ENCODE results near the gene ZNF414. TPM values are rescaled to one million over a fixed set of nuclear protein-coding genes. Genes with fewer than 3 reads are reported as not detected.

The ZNF414 gene
- total RNA-seq, 1 experiment from 2014 or later = 26.7 TPM

DNA sequence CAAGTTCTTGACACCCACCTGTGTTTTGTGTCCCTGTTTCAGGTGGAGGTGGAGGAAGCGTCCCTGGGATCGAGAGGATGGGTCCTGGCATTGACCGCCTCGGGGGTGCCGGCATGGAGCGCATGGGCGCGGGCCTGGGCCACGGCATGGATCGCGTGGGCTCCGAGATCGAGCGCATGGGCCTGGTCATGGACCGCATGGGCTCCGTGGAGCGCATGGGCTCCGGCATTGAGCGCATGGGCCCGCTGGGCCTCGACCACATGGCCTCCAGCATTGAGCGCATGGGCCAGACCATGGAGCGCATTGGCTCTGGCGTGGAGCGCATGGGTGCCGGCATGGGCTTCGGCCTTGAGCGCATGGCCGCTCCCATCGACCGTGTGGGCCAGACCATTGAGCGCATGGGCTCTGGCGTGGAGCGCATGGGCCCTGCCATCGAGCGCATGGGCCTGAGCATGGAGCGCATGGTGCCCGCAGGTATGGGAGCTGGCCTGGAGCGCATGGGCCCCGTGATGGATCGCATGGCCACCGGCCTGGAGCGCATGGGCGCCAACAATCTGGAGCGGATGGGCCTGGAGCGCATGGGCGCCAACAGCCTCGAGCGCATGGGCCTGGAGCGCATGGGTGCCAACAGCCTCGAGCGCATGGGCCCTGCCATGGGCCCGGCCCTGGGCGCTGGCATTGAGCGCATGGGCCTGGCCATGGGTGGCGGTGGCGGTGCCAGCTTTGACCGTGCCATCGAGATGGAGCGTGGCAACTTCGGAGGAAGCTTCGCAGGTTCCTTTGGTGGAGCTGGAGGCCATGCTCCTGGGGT lies 28.2 kb downstream of the ZNF414 start:
- no peak for DNase-seq (ENCODE audit: low spot score)
- intact Hi-C loops (cut with micrococcal nuclease; ENCODE audit: unreplicated experiment) = no loop called here
- BruUV-seq (replicated peaks) = TSS peak; percentile 87
- no peaks in the 10 kb centered on the region for H3K27me3 ChIP-seq (replicated peaks; ENCODE audit: insufficient read depth, low read depth, low read length, poor library complexity)
- TF ChIP-seq, protein P1, sequence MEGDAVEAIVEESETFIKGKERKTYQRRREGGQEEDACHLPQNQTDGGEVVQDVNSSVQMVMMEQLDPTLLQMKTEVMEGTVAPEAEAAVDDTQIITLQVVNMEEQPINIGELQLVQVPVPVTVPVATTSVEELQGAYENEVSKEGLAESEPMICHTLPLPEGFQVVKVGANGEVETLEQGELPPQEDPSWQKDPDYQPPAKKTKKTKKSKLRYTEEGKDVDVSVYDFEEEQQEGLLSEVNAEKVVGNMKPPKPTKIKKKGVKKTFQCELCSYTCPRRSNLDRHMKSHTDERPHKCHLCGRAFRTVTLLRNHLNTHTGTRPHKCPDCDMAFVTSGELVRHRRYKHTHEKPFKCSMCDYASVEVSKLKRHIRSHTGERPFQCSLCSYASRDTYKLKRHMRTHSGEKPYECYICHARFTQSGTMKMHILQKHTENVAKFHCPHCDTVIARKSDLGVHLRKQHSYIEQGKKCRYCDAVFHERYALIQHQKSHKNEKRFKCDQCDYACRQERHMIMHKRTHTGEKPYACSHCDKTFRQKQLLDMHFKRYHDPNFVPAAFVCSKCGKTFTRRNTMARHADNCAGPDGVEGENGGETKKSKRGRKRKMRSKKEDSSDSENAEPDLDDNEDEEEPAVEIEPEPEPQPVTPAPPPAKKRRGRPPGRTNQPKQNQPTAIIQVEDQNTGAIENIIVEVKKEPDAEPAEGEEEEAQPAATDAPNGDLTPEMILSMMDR (conservative IDR thresholded peaks at IDR 0.05; ENCODE audit: low read depth, low read length) = no peak
- no peak for TF ChIP-seq EZH2 (IDR thresholded peaks at IDR 0.05; ENCODE audit: borderline replicate concordance, low read depth, low read length, poor library complexity, severe bottlenecking)
- peaks cover 74% of the 10 kb centered on the region for H3K36me3 ChIP-seq (ENCODE audit: insufficient read depth, low read length, poor library complexity, severe bottlenecking)
- POLR2A ChIA-PET (ENCODE audit: low non-redundant PET) = no interaction called here
- CTCF ChIA-PET = no interaction called here
- no peak overlapping the region for H3K27ac ChIP-seq (ENCODE audit: low read depth, low read length, poor library complexity, severe bottlenecking)
- no peaks in the 10 kb centered on the region for H3K4me1 ChIP-seq (ENCODE audit: insufficient read depth, low read length, poor library complexity, severe bottlenecking)
- H3K4me3 ChIP-seq (ENCODE audit: low read depth, low read length, poor library complexity, severe bottlenecking) = no peak overlapping the region
- H3K9me3 ChIP-seq (ENCODE audit: low read depth, low read length, poor library complexity, severe bottlenecking) = no peaks in the 10 kb centered on the region

DNA sequence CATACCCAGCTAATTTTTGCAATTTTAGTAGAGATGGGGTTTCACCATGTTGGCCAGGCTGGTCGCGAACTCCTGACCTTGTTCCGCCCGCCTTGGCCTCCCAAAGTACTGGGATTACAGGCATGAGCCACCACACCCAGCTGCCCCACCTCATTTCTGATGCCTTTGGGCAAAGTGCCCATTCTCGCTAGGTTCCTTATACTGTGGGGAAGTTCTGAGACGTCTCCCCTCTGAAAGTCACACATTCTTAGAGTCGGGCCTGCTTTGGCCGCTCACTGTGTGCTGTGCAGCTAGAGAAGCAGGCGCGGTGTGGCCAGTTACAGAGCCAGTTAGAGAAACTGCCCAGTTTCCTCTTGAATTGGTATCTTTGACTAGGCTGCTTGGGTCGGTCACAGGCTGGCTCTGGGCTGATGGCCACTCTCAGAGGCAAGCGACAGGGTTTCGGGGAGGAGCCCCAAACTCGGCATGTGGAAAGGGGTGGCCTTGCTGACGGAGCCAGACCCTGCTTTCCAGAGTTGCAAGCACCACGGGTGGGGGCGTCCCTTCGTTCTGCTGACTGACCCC lies 29.6 kb downstream of the ZNF414 start:
- CTCF ChIA-PET = no interaction called here

DNA sequence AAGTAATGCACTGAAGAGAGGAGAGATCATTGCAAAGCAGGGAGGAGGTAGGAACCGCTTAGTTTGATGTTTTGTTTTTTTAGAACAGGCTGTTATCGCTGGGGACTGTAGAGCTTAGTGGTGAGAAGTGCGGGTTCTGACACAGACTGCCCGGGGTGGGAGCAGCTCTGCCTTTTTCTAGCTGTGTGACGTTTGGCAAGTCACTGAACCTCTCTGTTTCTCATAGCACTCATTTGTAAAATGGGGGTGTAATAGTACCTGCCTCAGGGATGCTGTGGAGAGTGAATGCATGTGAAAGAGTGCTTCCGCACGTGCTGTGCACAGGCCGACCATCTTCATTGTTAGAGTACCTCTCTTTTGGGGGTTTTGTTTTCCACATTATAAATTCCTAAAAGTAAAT lies 30.8 kb downstream of the ZNF414 start:
- intact Hi-C loops (cut with micrococcal nuclease; ENCODE audit: unreplicated experiment) = no loop called here
- H3K36me3 ChIP-seq (ENCODE audit: insufficient read depth, low read length, poor library complexity, severe bottlenecking) = peaks cover 81% of the 10 kb centered on the region

More for the DNA sequence above, 29.6 kb downstream of the ZNF414 start:
- Histone ChIP-seq H3K36me3 (ENCODE audit: insufficient read depth, low read length, poor library complexity, severe bottlenecking) (peaks cover 82% of the 10 kb centered on the region), H3K4me3 (ENCODE audit: low read depth, low read length, poor library complexity, severe bottlenecking) (no peak overlapping the region), H3K9me3 (ENCODE audit: low read depth, low read length, poor library complexity, severe bottlenecking) (no peaks in the 10 kb centered on the region), H3K4me1 (ENCODE audit: insufficient read depth, low read length, poor library complexity, severe bottlenecking) (no peaks in the 10 kb centered on the region), H3K27ac (ENCODE audit: low read depth, low read length, poor library complexity, severe bottlenecking) (no peak overlapping the region), H3K27me3 (replicated peaks; ENCODE audit: insufficient read depth, low read depth, low read length, poor library complexity) (no peaks in the 10 kb centered on the region)
- TF ChIP-seq EZH2 (IDR thresholded peaks at IDR 0.05; ENCODE audit: borderline replicate concordance, low read depth, low read length, poor library complexity, severe bottlenecking) = no peak
- TF ChIP-seq, protein P1 (conservative IDR thresholded peaks at IDR 0.05; ENCODE audit: low read depth, low read length) = no peak
- BruUV-seq (replicated peaks) = no TSS peak
- POLR2A ChIA-PET (ENCODE audit: low non-redundant PET) = no interaction called here
- no peak for DNase-seq (ENCODE audit: low spot score)
- intact Hi-C loops (cut with micrococcal nuclease; ENCODE audit: unreplicated experiment) = no loop called here

More for the DNA sequence above, 30.8 kb downstream of the ZNF414 start:
- BruUV-seq (replicated peaks) = no TSS peak
- TF ChIP-seq, protein P1 (conservative IDR thresholded peaks at IDR 0.05; ENCODE audit: low read depth, low read length) = no peak
- no peak for TF ChIP-seq EZH2 (IDR thresholded peaks at IDR 0.05; ENCODE audit: borderline replicate concordance, low read depth, low read length, poor library complexity, severe bottlenecking)
- no peak overlapping the region for H3K27ac ChIP-seq (ENCODE audit: low read depth, low read length, poor library complexity, severe bottlenecking)
- H3K27me3 ChIP-seq (replicated peaks; ENCODE audit: insufficient read depth, low read depth, low read length, poor library complexity) = no peaks in the 10 kb centered on the region
- POLR2A ChIA-PET (ENCODE audit: low non-redundant PET) = no interaction called here
- no peaks in the 10 kb centered on the region for H3K9me3 ChIP-seq (ENCODE audit: low read depth, low read length, poor library complexity, severe bottlenecking)
- DNase-seq (ENCODE audit: low spot score) = no peak
- no peak overlapping the region for H3K4me3 ChIP-seq (ENCODE audit: low read depth, low read length, poor library complexity, severe bottlenecking)
- CTCF ChIA-PET = no interaction called here
- no peaks in the 10 kb centered on the region for H3K4me1 ChIP-seq (ENCODE audit: insufficient read depth, low read length, poor library complexity, severe bottlenecking)
